Endothelial cell of umbilical vein (primary cell): ENCODE data around the gene NPPC. TPM values are rescaled to one million over a fixed set of nuclear protein-coding genes. Genes with fewer than 3 reads are reported as not detected.

ENCODE experiments used
- BruUV-seq: library from RNA; stranded (reverse); fragments of 400-500 nt; replicated peaks from 2 replicates; lab custom pipeline; 2021; lab: Mats Ljungman, UMichigan
- CTCF ChIA-PET: fragments of 300-600, 350-600 bp; sonication (Branson Sonifier 250); formaldehyde crosslinking; loops from one replicate; lab custom pipeline; 2021; ENCODE audit warnings: antibody characterized with exemption, inconsistent platforms; lab: Charles Lee
- POLR2A ChIA-PET: fragments of 300-600, 350-600 bp; sonication (Branson Sonifier 250); formaldehyde crosslinking; loops from one replicate; lab custom pipeline; 2021; ENCODE audit warnings: antibody characterized with exemption, inconsistent platforms; lab: Charles Lee
- DNase-seq: peaks from one replicate; pipeline ENCODE4 v3.0.0-alpha.2; 2011; ENCODE audit warnings: low read depth, low spot score
- FAIRE-seq: peaks from 2 replicates; lab custom pipeline; 2011; peaks lifted over from hg19 to GRCh38; lab: Jason Lieb, UNC
- H2AFZ ChIP-seq: 2 replicates; pipeline ENCODE4 v1.6.0; 2012; ENCODE audit warnings: low read depth, low read length, control low read depth, inconsistent platforms
- H3K27ac ChIP-seq: 2 replicates; pipeline ENCODE4 v1.5.1; 2011; ENCODE audit warnings: low read depth, mild to moderate bottlenecking, control low read depth, low read length, moderate library complexity; ENCODE audit not compliant: insufficient read depth
- H3K27me3 ChIP-seq, 2 experiments: 2 replicates each; pipeline versions ENCODE4 v1.6.0 to v1.6.1; 2011; ENCODE audit warnings: low read length in 2 of 2, mixed read lengths in 1 of 2; ENCODE audit not compliant: control insufficient read depth in 2 of 2, insufficient read depth in 2 of 2
- H3K36me3 ChIP-seq, 2 experiments: 2 replicates in 1 of 2; 3 replicates in 1 of 2; pipeline ENCODE4 v1.5.1; 2011; ENCODE audit warnings: low read length in 2 of 2, mild to moderate bottlenecking in 1 of 2, moderate library complexity in 1 of 2; ENCODE audit not compliant: control insufficient read depth in 2 of 2, insufficient read depth in 2 of 2; ENCODE audit errors: extremely low read depth in 1 of 2
- H3K4me1 ChIP-seq: 3 replicates; pipeline ENCODE4 v1.5.1; 2011; ENCODE audit warnings: mild to moderate bottlenecking, low read length; ENCODE audit not compliant: control insufficient read depth, insufficient read depth; ENCODE audit errors: extremely low read depth
- H3K4me2 ChIP-seq: 2 replicates; pipeline ENCODE4 v1.6.1; 2011; ENCODE audit warnings: low read length, control low read depth, mixed read lengths; ENCODE audit not compliant: insufficient read depth
- H3K4me3 ChIP-seq, 3 experiments: fragments of 200-600 bp in 1 of 3; sonication (generic), shearing (Covaris generic) in 1 of 3; replicated peaks in 1 of 3; 2 replicates each; pipeline ENCODE4 v1.5.1; 2011 to 2016; ENCODE audit warnings: control low read depth in 3 of 3, low read length in 3 of 3, mild to moderate bottlenecking in 2 of 3, inconsistent platforms in 1 of 3, low read depth in 1 of 3, moderate library complexity in 1 of 3; ENCODE audit not compliant: insufficient read depth in 1 of 3
- H3K79me2 ChIP-seq: 2 replicates; pipeline ENCODE4 v1.6.0; 2012; ENCODE audit warnings: low read length, inconsistent platforms; ENCODE audit not compliant: control insufficient read depth, insufficient read depth
- H3K9ac ChIP-seq: replicated peaks from 2 replicates; pipeline ENCODE3; 2011; ENCODE audit warnings: low read length, control low read depth; ENCODE audit not compliant: insufficient read depth; ENCODE audit errors: extremely low read depth
- H3K9me1 ChIP-seq: replicated peaks from 3 replicates; pipeline ENCODE4 v1.6.0; 2011; ENCODE audit warnings: mild to moderate bottlenecking, low read length; ENCODE audit not compliant: control insufficient read depth, insufficient read depth; ENCODE audit errors: extremely low read depth
- H3K9me3 ChIP-seq: replicated peaks from 2 replicates; pipeline ENCODE4 v1.5.1; 2012; ENCODE audit warnings: low read length, inconsistent platforms; ENCODE audit not compliant: control insufficient read depth, insufficient read depth
- H4K20me1 ChIP-seq: replicated peaks from 2 replicates; pipeline ENCODE3; 2011; ENCODE audit warnings: mild to moderate bottlenecking, low read length; ENCODE audit not compliant: control insufficient read depth, insufficient read depth; ENCODE audit errors: extremely low read depth
- EZH2 ChIP-seq: IDR thresholded peaks from 2 replicates; pipeline ENCODE4 v1.6.1; 2012; ENCODE audit warnings: borderline replicate concordance, low read depth, mild to moderate bottlenecking, moderate library complexity, low read length, inconsistent platforms; ENCODE audit not compliant: severe bottlenecking
- FOS ChIP-seq: IDR thresholded peaks from 2 replicates; pipeline ENCODE4 v1.6.1; 2011; ENCODE audit warnings: mild to moderate bottlenecking, low read length, moderate library complexity, borderline replicate concordance; ENCODE audit not compliant: insufficient read depth
- GATA2 ChIP-seq: IDR thresholded peaks from 2 replicates; pipeline ENCODE4 v1.7.0; 2011; ENCODE audit warnings: low read depth, mild to moderate bottlenecking, moderate library complexity, mixed read lengths, low read length; ENCODE audit not compliant: insufficient read length, insufficient read depth
- JUN ChIP-seq: IDR thresholded peaks from 2 replicates; pipeline ENCODE4 v1.6.1; 2011; ENCODE audit warnings: borderline replicate concordance, low read depth; ENCODE audit not compliant: insufficient read length, insufficient read depth
- MYC ChIP-seq: IDR thresholded peaks from one replicate; pipeline ENCODE4 v1.6.1; 2011; ENCODE audit warnings: mild to moderate bottlenecking, low read depth, low read length
- POLR2A ChIP-seq: IDR thresholded peaks from 2 replicates; pipeline ENCODE4 v1.6.1; 2012; ENCODE audit warnings: low read depth, mild to moderate bottlenecking, control low read depth, low read length
- POLR2AphosphoS5 ChIP-seq: IDR thresholded peaks from 2 replicates; pipeline ENCODE4 v1.6.1; 2012; ENCODE audit warnings: low read depth, mild to moderate bottlenecking, control low read depth, low read length, moderate library complexity; ENCODE audit not compliant: insufficient read depth
- dilution Hi-C: fragments of 300-500 bp; cut with MboI; formaldehyde crosslinking; loops from one replicate; pipeline ENCODE4 v1.15.0; 2019; ENCODE audit warnings: low sequenced_read_pairs; ENCODE audit not compliant: extremely low pct_ligation_motif_present
- intact Hi-C: fragments of 100-400 bp; cut with micrococcal nuclease; formaldehyde crosslinking; loops from one replicate; pipeline ENCODE4 v1.10.0; 2022
- polyA plus RNA-seq, 4 experiments: library from polyadenylated mRNA; depleted of rRNA in 3 of 4; stranded (reverse) in 3 of 4; unstranded in 1 of 4; fragments of >200 nt; gene quantifications; 2 replicates each; pipeline versions ENCODE4 v1.2.1 to v1.2.3, GENCODE V29; 2011 to 2012; ENCODE audit warnings: missing spikeins in 1 of 4
- total RNA-seq: library from RNA; stranded (reverse); gene quantifications from 2 replicates; pipeline ENCODE4 v1.2.3, GENCODE V29; 2021
- TF ChIP-seq, protein P1 (sequence below): IDR thresholded peaks from 2 replicates; pipeline ENCODE4 v1.6.1; 2011; ENCODE audit not compliant: insufficient read depth, insufficient read length
- TF ChIP-seq, protein P2 (sequence below), 2 donors: IDR thresholded peaks; 1 replicate in 1 of 2; 2 replicates in 1 of 2; pipeline ENCODE4 v1.5.1; 2011; ENCODE audit warnings: low read length in 2 of 2, mild to moderate bottlenecking in 2 of 2, moderate library complexity in 2 of 2, control low read depth in 1 of 2, inconsistent platforms in 1 of 2, low read depth in 1 of 2; ENCODE audit not compliant: insufficient read depth in 1 of 2; ENCODE audit errors: extremely low read depth in 1 of 2

NPPC gene
- total and polyA plus RNA-seq, 2 donors (not counting 3 experiments of a cell fraction or from before 2014, with no cell fraction given), result not detected

DNA sequence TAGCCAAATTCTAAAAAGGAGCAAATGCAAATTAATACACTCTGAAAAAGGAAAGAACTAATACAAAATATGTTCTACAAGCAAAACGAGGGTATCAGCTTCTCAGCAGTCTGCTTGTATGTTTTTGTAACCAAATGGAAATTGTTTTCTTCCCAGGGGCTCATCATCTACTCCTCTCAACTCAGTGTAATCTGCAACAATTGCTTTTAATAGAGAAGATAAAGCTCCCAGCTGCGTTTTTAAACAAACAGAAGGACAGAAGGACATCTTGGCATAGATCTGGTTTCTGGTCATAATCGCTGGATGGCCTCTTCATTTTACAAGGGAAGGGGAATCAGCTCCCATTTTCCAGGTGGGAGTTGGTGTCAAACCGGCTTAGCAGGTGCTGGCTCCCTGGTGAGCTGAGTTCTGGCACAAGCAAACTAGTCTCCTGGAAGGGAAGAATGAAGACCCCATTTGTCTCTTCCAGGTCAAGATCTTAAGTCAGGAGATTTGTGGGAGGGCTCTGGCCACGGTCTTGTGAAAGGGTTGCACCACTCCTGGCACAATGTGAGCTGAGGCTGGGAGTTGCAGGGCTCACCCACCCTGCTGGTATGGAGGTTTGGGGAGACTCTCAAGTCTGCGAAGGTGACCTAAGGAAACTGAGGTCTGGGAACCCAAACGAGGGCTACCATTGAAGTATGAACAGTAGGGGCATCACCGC lies 41.6 kb downstream of the NPPC start:
- CTCF ChIA-PET, result interaction anchor here (1.5 to 6.9 kb wide), 2 partner anchors 11 to 16 kb away, joined by 5 to 36 read pairs; no protein-coding TSS in a partner anchor

DNA sequence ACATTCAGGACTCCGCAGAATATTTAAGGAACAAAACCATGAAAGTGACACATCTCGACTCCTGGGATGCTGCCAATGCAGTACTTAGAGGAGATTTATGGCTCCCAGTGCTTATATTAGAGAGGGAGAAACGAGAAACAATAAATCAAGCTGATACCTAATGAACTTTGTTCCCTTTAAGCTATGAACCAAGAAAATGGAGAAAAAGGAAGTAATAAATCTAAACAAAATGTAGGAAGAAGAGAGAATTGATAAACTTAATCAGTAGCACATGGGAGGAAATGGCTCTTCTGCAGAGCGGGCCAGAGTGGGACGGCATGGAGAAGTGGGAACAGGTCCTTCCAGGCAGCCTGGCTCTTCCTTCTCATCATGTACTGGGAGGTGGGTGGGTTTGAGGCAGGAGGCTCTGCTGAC lies 42.7 kb downstream of the NPPC start:
- no peaks in the 10 kb centered on the region for H3K9me1 ChIP-seq

More for the DNA sequence above, 41.6 kb downstream of the NPPC start:
- no peak for FAIRE-seq
- Histone ChIP-seq H3K4me3 (no peak overlapping the region), H3K9ac (no peak overlapping the region), H3K79me2 (no peaks in the 10 kb centered on the region), H3K27me3 (peaks cover 4 to 8% of the 10 kb centered on the region in 2 experiments), H3K9me3 (no peaks in the 10 kb centered on the region), H3K4me2 (no peak overlapping the region), H2AFZ (no peak overlapping the region), H4K20me1 (no peaks in the 10 kb centered on the region), H3K36me3 (no peaks in the 10 kb centered on the region), H3K27ac (no peak overlapping the region), H3K9me1 (no peaks in the 10 kb centered on the region), H3K4me1 (no peaks in the 10 kb centered on the region)
- intact Hi-C loops (no loop called here), dilution Hi-C loops (no loop called here)
- BruUV-seq, result no TSS peak
- TF ChIP-seq MYC (no peak), GATA2 (no peak), POLR2AphosphoS5 (no peak), FOS (no peak), JUN (no peak)
- TF ChIP-seq, protein P1, sequence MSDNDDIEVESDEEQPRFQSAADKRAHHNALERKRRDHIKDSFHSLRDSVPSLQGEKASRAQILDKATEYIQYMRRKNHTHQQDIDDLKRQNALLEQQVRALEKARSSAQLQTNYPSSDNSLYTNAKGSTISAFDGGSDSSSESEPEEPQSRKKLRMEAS, result no peak
- DNase-seq, result no peak
- POLR2A ChIA-PET, result no interaction called here

More for the DNA sequence above, 42.7 kb downstream of the NPPC start:
- intact Hi-C loops, result no loop called here
- FAIRE-seq, result no peak
- Histone ChIP-seq H3K9ac (no peak overlapping the region), H3K4me2 (no peak overlapping the region), H3K4me1 (no peaks in the 10 kb centered on the region), H3K36me3 (no peaks in the 10 kb centered on the region), H2AFZ (no peak overlapping the region), H3K27ac (no peak overlapping the region), H4K20me1 (no peaks in the 10 kb centered on the region), H3K4me3 (no peak overlapping the region), H3K79me2 (no peaks in the 10 kb centered on the region), H3K9me3 (no peaks in the 10 kb centered on the region), H3K27me3 (peaks cover 4 to 8% of the 10 kb centered on the region in 2 experiments)
- dilution Hi-C loops, result no loop called here
- CTCF ChIA-PET, result interaction anchor here (1.5 to 6.9 kb wide), 2 partner anchors 17 to 23 kb away, joined by 4 to 36 read pairs; no protein-coding TSS in a partner anchor
- POLR2A ChIA-PET, result no interaction called here
- DNase-seq, result peak; percentile 33
- TF ChIP-seq POLR2AphosphoS5 (no peak), JUN (no peak), POLR2A (no peak), EZH2 (no peak), FOS (no peak), MYC (no peak), GATA2 (no peak)
- TF ChIP-seq, protein P1, result no peak
- TF ChIP-seq, protein P2, sequence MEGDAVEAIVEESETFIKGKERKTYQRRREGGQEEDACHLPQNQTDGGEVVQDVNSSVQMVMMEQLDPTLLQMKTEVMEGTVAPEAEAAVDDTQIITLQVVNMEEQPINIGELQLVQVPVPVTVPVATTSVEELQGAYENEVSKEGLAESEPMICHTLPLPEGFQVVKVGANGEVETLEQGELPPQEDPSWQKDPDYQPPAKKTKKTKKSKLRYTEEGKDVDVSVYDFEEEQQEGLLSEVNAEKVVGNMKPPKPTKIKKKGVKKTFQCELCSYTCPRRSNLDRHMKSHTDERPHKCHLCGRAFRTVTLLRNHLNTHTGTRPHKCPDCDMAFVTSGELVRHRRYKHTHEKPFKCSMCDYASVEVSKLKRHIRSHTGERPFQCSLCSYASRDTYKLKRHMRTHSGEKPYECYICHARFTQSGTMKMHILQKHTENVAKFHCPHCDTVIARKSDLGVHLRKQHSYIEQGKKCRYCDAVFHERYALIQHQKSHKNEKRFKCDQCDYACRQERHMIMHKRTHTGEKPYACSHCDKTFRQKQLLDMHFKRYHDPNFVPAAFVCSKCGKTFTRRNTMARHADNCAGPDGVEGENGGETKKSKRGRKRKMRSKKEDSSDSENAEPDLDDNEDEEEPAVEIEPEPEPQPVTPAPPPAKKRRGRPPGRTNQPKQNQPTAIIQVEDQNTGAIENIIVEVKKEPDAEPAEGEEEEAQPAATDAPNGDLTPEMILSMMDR (IDR thresholded peaks at IDR 0.05; ENCODE audit: extremely low read depth in 1 of 2, insufficient read depth in 1 of 2, low read depth in 1 of 2, low read length in 2 of 2), result no peak
- BruUV-seq, result no TSS peak
